HG03378 (cell line): ENCODE measurements around the gene RETN.

Experiments
- ATAC-seq: cut with Tn5 transposase; IDR thresholded peaks from one replicate; pipeline ENCODE4 v1.9.1; 2021; ENCODE audit warnings: mild to moderate bottlenecking, moderate library complexity; ENCODE audit not compliant: unreplicated experiment

The RETN gene

GRCh38 chr19:7681340-7682174 lies 12.7 kb downstream of the RETN start:
- no peak for ATAC-seq

- no peak for ATAC-seq
These were observed 13.5 kb downstream of the RETN start for GRCh38 chr19:7682175-7682855.

- ATAC-seq: no peak
These were observed 16.9 kb downstream of the RETN start for GRCh38 chr19:7685546-7686445.

- ATAC-seq: no peak
These were observed 18.3 kb downstream of the RETN start for GRCh38 chr19:7687177-7687576.

GRCh38 chr19:7689165-7689564 lies 20.3 kb downstream of the RETN start:
- no peak for ATAC-seq

GRCh38 chr19:7690779-7691258 lies 22.0 kb downstream of the RETN start:
- no peak for ATAC-seq

- ATAC-seq: no peak
These were observed 22.6 kb downstream of the RETN start for GRCh38 chr19:7691497-7691896.

- ATAC-seq: no peak
These were observed 23.7 kb downstream of the RETN start for GRCh38 chr19:7692417-7693088.

GRCh38 chr19:7694499-7694898 lies 25.6 kb downstream of the RETN start:
- ATAC-seq: no peak

GRCh38 chr19:7697721-7698287 lies 29.0 kb downstream of the RETN start:
- no peak for ATAC-seq

- ATAC-seq: no peak
These were observed 29.7 kb downstream of the RETN start for GRCh38 chr19:7698583-7698982.

- ATAC-seq: no peak
These were observed 30.2 kb downstream of the RETN start for GRCh38 chr19:7699003-7699402.

- no peak for ATAC-seq
These were observed 30.9 kb downstream of the RETN start for GRCh38 chr19:7699417-7700401.

GRCh38 chr19:7701049-7701653 lies 32.3 kb downstream of the RETN start:
- ATAC-seq: no peak

- peak; percentile 56 for ATAC-seq
These were observed 33.0 kb downstream of the RETN start, which contains the start of gene FCER2 for GRCh38 chr19:7701654-7702457. Gene FCER2 (minus strand): TSS chr19:7702131. CDS start chr19:7699760, 2,371 bp downstream.

GRCh38 chr19:7703332-7703731 lies 34.5 kb downstream of the RETN start:
- no peak for ATAC-seq

- ATAC-seq: no peak
These were observed 35.6 kb downstream of the RETN start for GRCh38 chr19:7704280-7705060.
